ENCODE measurements around the gene APP.

APP gene

DNA sequence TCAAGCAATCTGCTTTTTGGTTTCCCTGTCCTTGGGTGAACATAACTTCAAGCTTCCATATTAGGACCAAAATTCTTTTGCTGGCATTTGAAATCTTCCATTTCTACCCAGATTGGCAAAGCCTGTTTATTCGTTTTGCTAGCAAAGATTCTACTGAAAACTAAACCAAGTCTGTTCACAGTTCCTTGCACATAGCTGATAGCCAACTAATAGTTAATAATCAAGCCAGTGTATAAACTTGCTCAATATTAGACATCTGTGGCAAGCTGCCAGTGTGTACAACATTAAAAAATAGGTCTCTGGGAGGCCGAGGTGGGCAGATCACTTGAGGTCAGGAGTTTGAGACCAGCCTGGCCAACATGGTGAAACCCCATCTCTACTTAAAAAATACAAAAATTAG is 6.3 kb downstream of the APP start:
- Histone ChIP-seq H3K79me2 (ENCODE audit: insufficient read depth, low read length) (no peaks in the 10 kb centered on the region), H2AFZ (ENCODE audit: low read depth, low read length, severe bottlenecking) (no peak overlapping the region), H3K4me2 (ENCODE audit: low read depth, low read length, poor library complexity, severe bottlenecking) (no peak overlapping the region), H3K9ac (ENCODE audit: low read length) (no peak overlapping the region), H3K27me3 (ENCODE audit: low read length) (no peaks in the 10 kb centered on the region), H3K36me3 (ENCODE audit: low read length) (no peaks in the 10 kb centered on the region), H4K20me1 (ENCODE audit: low read depth, low read length) (no peaks in the 10 kb centered on the region), H3K27ac (ENCODE audit: low read depth, low read length) (no peak overlapping the region), H3K9me3 (ENCODE audit: insufficient read depth, low read length) (no peaks in the 10 kb centered on the region), H3K4me3 (ENCODE audit: insufficient read depth, low read length, poor library complexity, severe bottlenecking) (no peak overlapping the region), H3F3A (ENCODE audit: insufficient read depth) (no peaks in the 10 kb centered on the region), H3K9me2 (replicated peaks; ENCODE audit: insufficient read depth, low read length) (no peaks in the 10 kb centered on the region)
- TF ChIP-seq EZH2phosphoT487 (conservative IDR thresholded peaks at IDR 0.05; ENCODE audit: low read length) = no peak
- TF ChIP-seq, protein P1, sequence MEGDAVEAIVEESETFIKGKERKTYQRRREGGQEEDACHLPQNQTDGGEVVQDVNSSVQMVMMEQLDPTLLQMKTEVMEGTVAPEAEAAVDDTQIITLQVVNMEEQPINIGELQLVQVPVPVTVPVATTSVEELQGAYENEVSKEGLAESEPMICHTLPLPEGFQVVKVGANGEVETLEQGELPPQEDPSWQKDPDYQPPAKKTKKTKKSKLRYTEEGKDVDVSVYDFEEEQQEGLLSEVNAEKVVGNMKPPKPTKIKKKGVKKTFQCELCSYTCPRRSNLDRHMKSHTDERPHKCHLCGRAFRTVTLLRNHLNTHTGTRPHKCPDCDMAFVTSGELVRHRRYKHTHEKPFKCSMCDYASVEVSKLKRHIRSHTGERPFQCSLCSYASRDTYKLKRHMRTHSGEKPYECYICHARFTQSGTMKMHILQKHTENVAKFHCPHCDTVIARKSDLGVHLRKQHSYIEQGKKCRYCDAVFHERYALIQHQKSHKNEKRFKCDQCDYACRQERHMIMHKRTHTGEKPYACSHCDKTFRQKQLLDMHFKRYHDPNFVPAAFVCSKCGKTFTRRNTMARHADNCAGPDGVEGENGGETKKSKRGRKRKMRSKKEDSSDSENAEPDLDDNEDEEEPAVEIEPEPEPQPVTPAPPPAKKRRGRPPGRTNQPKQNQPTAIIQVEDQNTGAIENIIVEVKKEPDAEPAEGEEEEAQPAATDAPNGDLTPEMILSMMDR (IDR thresholded peaks at IDR 0.05; ENCODE audit: insufficient read depth, low read length, poor library complexity, severe bottlenecking) = no peak

DNA sequence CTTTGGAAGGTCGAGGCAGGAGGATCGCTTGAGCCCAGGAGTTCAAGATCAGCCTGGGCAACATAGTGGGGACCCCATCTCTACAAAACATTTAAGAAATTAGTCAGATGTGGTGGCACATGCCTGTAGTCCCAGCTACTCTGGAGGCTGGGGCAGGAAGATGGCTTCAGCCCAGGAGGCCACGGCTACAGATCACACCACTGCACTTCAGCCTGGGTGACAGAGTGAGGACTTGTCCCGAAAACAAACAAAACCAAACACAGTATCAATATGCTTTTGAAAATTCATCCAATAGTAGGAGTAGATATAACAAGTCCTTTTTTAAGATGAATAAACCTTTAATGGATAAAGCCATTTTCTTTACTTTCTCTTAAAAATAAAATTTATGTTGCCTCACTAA is 8.5 kb downstream of the APP start:
- Histone ChIP-seq H3K27me3 (ENCODE audit: low read length) (no peaks in the 10 kb centered on the region), H3K79me2 (ENCODE audit: insufficient read depth, low read length) (no peaks in the 10 kb centered on the region), H3K9me3 (ENCODE audit: insufficient read depth, low read length) (no peaks in the 10 kb centered on the region), H3K9ac (ENCODE audit: low read length) (no peak overlapping the region), H2AFZ (ENCODE audit: low read depth, low read length, severe bottlenecking) (no peak overlapping the region), H3K27ac (ENCODE audit: low read depth, low read length) (no peak overlapping the region), H3F3A (ENCODE audit: insufficient read depth) (no peaks in the 10 kb centered on the region), H3K9me2 (replicated peaks; ENCODE audit: insufficient read depth, low read length) (no peaks in the 10 kb centered on the region), H4K20me1 (ENCODE audit: low read depth, low read length) (no peaks in the 10 kb centered on the region), H3K36me3 (ENCODE audit: low read length) (no peaks in the 10 kb centered on the region), H3K4me2 (ENCODE audit: low read depth, low read length, poor library complexity, severe bottlenecking) (no peak overlapping the region), H3K4me3 (ENCODE audit: insufficient read depth, low read length, poor library complexity, severe bottlenecking) (no peak overlapping the region)
- TF ChIP-seq, protein P1 (IDR thresholded peaks at IDR 0.05; ENCODE audit: insufficient read depth, low read length, poor library complexity, severe bottlenecking) = no peak
- TF ChIP-seq EZH2phosphoT487 (conservative IDR thresholded peaks at IDR 0.05; ENCODE audit: low read length) = no peak

DNA sequence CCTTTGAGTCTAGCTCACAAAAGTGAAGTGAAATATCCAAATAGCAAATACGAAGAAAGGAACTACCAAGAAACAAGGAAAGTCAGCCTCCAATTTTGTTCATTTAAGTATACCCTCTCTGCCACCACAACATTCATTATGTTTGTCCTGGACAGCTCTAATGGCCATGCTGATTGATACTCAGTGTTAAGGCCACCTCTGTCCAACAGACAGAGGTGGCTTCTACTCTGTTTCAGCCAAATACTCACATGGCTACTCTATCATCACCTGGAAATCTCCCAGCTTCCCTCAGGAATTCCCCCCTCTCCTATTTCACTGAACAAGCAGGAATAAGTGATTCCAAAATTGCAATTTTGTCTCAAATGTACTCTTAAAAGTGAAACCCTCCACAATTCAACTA is 10.7 kb downstream of the APP start:
- Histone ChIP-seq H3K9ac (ENCODE audit: low read length) (no peak overlapping the region), H3K27ac (ENCODE audit: low read depth, low read length) (no peak overlapping the region), H3K4me3 (ENCODE audit: insufficient read depth, low read length, poor library complexity, severe bottlenecking) (no peak overlapping the region), H4K20me1 (ENCODE audit: low read depth, low read length) (no peaks in the 10 kb centered on the region), H2AFZ (ENCODE audit: low read depth, low read length, severe bottlenecking) (no peak overlapping the region), H3K9me2 (replicated peaks; ENCODE audit: insufficient read depth, low read length) (no peaks in the 10 kb centered on the region), H3K79me2 (ENCODE audit: insufficient read depth, low read length) (no peaks in the 10 kb centered on the region), H3F3A (ENCODE audit: insufficient read depth) (no peaks in the 10 kb centered on the region), H3K4me2 (ENCODE audit: low read depth, low read length, poor library complexity, severe bottlenecking) (no peak overlapping the region), H3K9me3 (ENCODE audit: insufficient read depth, low read length) (no peaks in the 10 kb centered on the region), H3K36me3 (ENCODE audit: low read length) (no peaks in the 10 kb centered on the region), H3K27me3 (ENCODE audit: low read length) (no peaks in the 10 kb centered on the region)
- TF ChIP-seq EZH2phosphoT487 (conservative IDR thresholded peaks at IDR 0.05; ENCODE audit: low read length) = no peak
- TF ChIP-seq, protein P1 (IDR thresholded peaks at IDR 0.05; ENCODE audit: insufficient read depth, low read length, poor library complexity, severe bottlenecking) = no peak
